RWPE2 (cell line): ENCODE results near the gene PPM1N.

Experiments
- ATAC-seq: fragments of 200-7000 bp; cut with Tn5 transposase; 3 replicates; pipeline ENCODE4 v1.9.1; 2021; ENCODE audit warnings: low read depth
- DNase-seq: peaks from one replicate; pipeline ENCODE4 v3.0.0-alpha.2; 2020; ENCODE audit warnings: low spot score
- H3K27ac ChIP-seq: fragments of 450-650 bp; 2 replicates; pipeline ENCODE4 v1.5.1; 2017; ENCODE audit warnings: mild to moderate bottlenecking; ENCODE audit not compliant: poor library complexity, severe bottlenecking
- H3K27me3 ChIP-seq: fragments of 250-450 bp; sonication (Bioruptor Pico); 2 replicates; pipeline ENCODE4 v1.5.1; 2021; ENCODE audit warnings: mild to moderate bottlenecking, moderate library complexity; ENCODE audit not compliant: insufficient read depth, poor library complexity, severe bottlenecking
- H3K36me3 ChIP-seq: fragments of 250-450 bp; sonication (Bioruptor Pico); 2 replicates; pipeline ENCODE4 v1.5.1; 2020; ENCODE audit warnings: low read depth, mild to moderate bottlenecking, moderate library complexity
- H3K4me1 ChIP-seq: fragments of 250-450 bp; sonication (Bioruptor Pico); 2 replicates; pipeline ENCODE4 v1.5.1; 2021; ENCODE audit warnings: mild to moderate bottlenecking, moderate library complexity; ENCODE audit not compliant: insufficient read depth, poor library complexity, severe bottlenecking
- H3K4me3 ChIP-seq: fragments of 250-450 bp; sonication (Bioruptor Pico); 2 replicates; pipeline ENCODE4 v1.5.1; 2021; ENCODE audit warnings: mild to moderate bottlenecking, moderate library complexity; ENCODE audit not compliant: severe bottlenecking
- H3K9me3 ChIP-seq: fragments of 250-450 bp; sonication (Bioruptor Pico); 2 replicates; pipeline ENCODE4 v1.5.1; 2021; ENCODE audit warnings: mild to moderate bottlenecking, moderate library complexity; ENCODE audit not compliant: severe bottlenecking
- TF ChIP-seq, protein P1 (sequence below): fragments of 450-650 bp; IDR thresholded peaks from one replicate; pipeline ENCODE4 v1.5.1; 2017; ENCODE audit warnings: mild to moderate bottlenecking, moderate library complexity; ENCODE audit not compliant: poor library complexity, severe bottlenecking

PPM1N gene

GRCh38 chr19:45472563-45473366 lies 25.5 kb upstream of the PPM1N start:
- ATAC-seq: no peak
- H3K4me1 ChIP-seq: peaks cover 4% of the 10 kb centered on the region
- DNase-seq: no peak
- H3K36me3 ChIP-seq: no peaks in the 10 kb centered on the region
- H3K27ac ChIP-seq: no peak overlapping the region
- no peaks in the 10 kb centered on the region for H3K9me3 ChIP-seq
- TF ChIP-seq, protein P1, sequence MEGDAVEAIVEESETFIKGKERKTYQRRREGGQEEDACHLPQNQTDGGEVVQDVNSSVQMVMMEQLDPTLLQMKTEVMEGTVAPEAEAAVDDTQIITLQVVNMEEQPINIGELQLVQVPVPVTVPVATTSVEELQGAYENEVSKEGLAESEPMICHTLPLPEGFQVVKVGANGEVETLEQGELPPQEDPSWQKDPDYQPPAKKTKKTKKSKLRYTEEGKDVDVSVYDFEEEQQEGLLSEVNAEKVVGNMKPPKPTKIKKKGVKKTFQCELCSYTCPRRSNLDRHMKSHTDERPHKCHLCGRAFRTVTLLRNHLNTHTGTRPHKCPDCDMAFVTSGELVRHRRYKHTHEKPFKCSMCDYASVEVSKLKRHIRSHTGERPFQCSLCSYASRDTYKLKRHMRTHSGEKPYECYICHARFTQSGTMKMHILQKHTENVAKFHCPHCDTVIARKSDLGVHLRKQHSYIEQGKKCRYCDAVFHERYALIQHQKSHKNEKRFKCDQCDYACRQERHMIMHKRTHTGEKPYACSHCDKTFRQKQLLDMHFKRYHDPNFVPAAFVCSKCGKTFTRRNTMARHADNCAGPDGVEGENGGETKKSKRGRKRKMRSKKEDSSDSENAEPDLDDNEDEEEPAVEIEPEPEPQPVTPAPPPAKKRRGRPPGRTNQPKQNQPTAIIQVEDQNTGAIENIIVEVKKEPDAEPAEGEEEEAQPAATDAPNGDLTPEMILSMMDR: no peak
- H3K27me3 ChIP-seq: no peaks in the 10 kb centered on the region
- no peak overlapping the region for H3K4me3 ChIP-seq

GRCh38 chr19:45473367-45473681 lies 24.9 kb upstream of the PPM1N start:
- DNase-seq: no peak
- Histone ChIP-seq H3K4me3 (no peak overlapping the region), H3K9me3 (no peaks in the 10 kb centered on the region), H3K36me3 (no peaks in the 10 kb centered on the region), H3K27ac (no peak overlapping the region), H3K27me3 (no peaks in the 10 kb centered on the region), H3K4me1 (peaks cover 4% of the 10 kb centered on the region)
- TF ChIP-seq, protein P1: no peak
- ATAC-seq: no peak

DNA sequence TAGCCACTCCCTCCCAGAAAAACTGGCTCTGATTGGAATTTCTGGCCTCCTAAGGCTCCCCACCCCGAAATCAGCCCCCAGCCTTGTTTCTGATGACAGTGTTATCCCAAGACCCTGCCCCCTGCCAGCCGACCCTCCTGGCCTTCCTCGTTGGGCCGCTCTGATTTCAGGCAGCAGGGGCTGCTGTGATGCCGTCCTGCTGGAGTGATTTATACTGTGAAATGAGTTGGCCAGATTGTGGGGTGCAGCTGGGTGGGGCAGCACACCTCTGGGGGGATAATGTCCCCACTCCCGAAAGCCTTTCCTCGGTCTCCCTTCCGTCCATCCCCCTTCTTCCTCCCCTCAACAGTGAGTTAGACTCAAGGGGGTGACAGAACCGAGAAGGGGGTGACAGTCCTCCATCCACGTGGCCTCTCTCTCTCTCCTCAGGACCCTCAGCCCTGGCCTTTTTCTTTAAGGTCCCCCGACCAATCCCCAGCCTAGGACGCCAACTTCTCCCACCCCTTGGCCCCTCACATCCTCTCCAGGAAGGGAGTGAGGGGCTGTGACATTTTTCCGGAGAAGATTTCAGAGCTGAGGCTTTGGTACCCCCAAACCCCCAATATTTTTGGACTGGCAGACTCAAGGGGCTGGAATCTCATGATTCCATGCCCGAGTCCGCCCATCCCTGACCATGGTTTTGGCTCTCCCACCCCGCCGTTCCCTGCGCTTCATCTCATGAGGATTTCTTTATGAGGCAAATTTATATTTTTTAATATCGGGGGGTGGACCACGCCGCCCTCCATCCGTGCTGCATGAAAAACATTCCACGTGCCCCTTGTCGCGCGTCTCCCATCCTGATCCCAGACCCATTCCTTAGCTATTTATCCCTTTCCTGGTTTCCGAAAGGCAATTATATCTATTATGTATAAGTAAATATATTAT lies 24.3 kb upstream of the PPM1N start:
- no peaks in the 10 kb centered on the region for H3K9me3 ChIP-seq
- TF ChIP-seq, protein P1: no peak
- H3K36me3 ChIP-seq: no peaks in the 10 kb centered on the region
- DNase-seq: no peak
- peaks cover 4% of the 10 kb centered on the region for H3K4me1 ChIP-seq
- ATAC-seq: no peak
- no peak overlapping the region for H3K4me3 ChIP-seq
- no peaks in the 10 kb centered on the region for H3K27me3 ChIP-seq
- H3K27ac ChIP-seq: no peak overlapping the region

- ATAC-seq (no peak), DNase-seq (no peak)
- no peaks in the 10 kb centered on the region for H3K9me3 ChIP-seq
- no peaks in the 10 kb centered on the region for H3K27me3 ChIP-seq
- H3K36me3 ChIP-seq: no peaks in the 10 kb centered on the region
- peaks cover 4% of the 10 kb centered on the region for H3K4me1 ChIP-seq
- no peak overlapping the region for H3K4me3 ChIP-seq
- H3K27ac ChIP-seq: no peak overlapping the region
- TF ChIP-seq, protein P1: no peak
Observed at GRCh38 chr19:45474606-45475521, 23.4 kb upstream of the PPM1N start.
